Breast epithelium (tissue), 4 donors: ENCODE results near the gene TUBA1C. TPM values are rescaled to one million over a fixed set of nuclear protein-coding genes. Genes with fewer than 3 reads are reported as not detected.
"Not testable (repeated sequence)": the region's sequence is repeated elsewhere in the genome, so short reads cannot be mapped to it uniquely, and the experiment has no call there.

Experiments used
- DNase-seq, 2 donors: peaks; one replicate each; pipeline ENCODE4 v3.0.0-alpha.2; 2019; ENCODE audit warnings: low spot score in 2 of 2
- H3K27ac ChIP-seq, 2 donors: fragments of 200-600 bp; sonication (generic) in 1 of 2; one replicate each; pipeline ENCODE4 v1.5.1; 2016 to 2019; ENCODE audit warnings: mild to moderate bottlenecking in 1 of 2
- H3K27me3 ChIP-seq, 2 donors: fragments of 200-600 bp; sonication (generic) in 1 of 2; one replicate each; pipeline versions ENCODE4 v1.5.1 to v1.6.0; 2017 to 2019; ENCODE audit warnings: control low read depth in 1 of 2, mild to moderate bottlenecking in 1 of 2
- H3K36me3 ChIP-seq: fragments of 200-600 bp; one replicate; pipeline ENCODE4 v1.5.1; 2019
- H3K4me1 ChIP-seq, 2 donors: fragments of 200-600 bp; sonication (generic); one replicate each; pipeline ENCODE4 v1.5.1; 2016 to 2019; ENCODE audit warnings: control low read depth in 1 of 2
- H3K4me3 ChIP-seq, 3 donors: fragments of 200-600 bp; sonication (generic); 1 replicate in 2 of 3; 2 replicates in 1 of 3; pipeline ENCODE4 v1.5.1; 2016 to 2019; ENCODE audit warnings: mild to moderate bottlenecking in 3 of 3, moderate library complexity in 2 of 3
- H3K9me3 ChIP-seq, 2 donors: fragments of 200-600 bp; sonication (generic) in 1 of 2; one replicate each; pipeline ENCODE4 v1.5.1; 2016 to 2019; ENCODE audit warnings: control low read depth in 1 of 2
- CTCF ChIP-seq, 3 donors: fragments of 450-650 bp; IDR thresholded peaks; one replicate each; pipeline ENCODE4 v1.5.1; 2016 to 2017; ENCODE audit warnings: antibody characterized with exemption in 3 of 3, mild to moderate bottlenecking in 3 of 3, moderate library complexity in 3 of 3
- POLR2A ChIP-seq: fragments of 450-650 bp; IDR thresholded peaks from one replicate; pipeline ENCODE4 v1.6.1; 2016; ENCODE audit warnings: antibody characterized with exemption, mild to moderate bottlenecking, moderate library complexity
- POLR2AphosphoS5 ChIP-seq, 3 donors: sonication (generic); formaldehyde crosslinking; IDR thresholded peaks; one replicate each; pipeline ENCODE4 v1.6.1; 2017; ENCODE audit warnings: antibody characterized with exemption in 3 of 3
- intact Hi-C: fragments of 100-400 bp; cut with DNase I; formaldehyde crosslinking; loops from one replicate; pipeline ENCODE4 v1.15.1; 2023; ENCODE audit warnings: low total_unique reads
- total RNA-seq, 3 donors: library from RNA; depleted of rRNA; stranded (reverse); fragments of >200 nt; gene quantifications; one replicate each; pipeline ENCODE4 v1.1.0, GENCODE V29; 2016

Gene TUBA1C
- total RNA-seq, 3 donors from 2014 or later, result 91.9 to 123 (median 97.3) TPM

- no peaks in the 10 kb centered on the region for H3K4me1 ChIP-seq
- no peak for DNase-seq
- no peak overlapping the region for H3K27ac ChIP-seq
- H3K4me3 ChIP-seq, result no peak overlapping the region
- H3K27me3 ChIP-seq, result no peaks in the 10 kb centered on the region
- no peaks in the 10 kb centered on the region for H3K36me3 ChIP-seq
- H3K9me3 ChIP-seq, result no peaks in the 10 kb centered on the region
- TF ChIP-seq POLR2A (no peak), CTCF (IDR thresholded peaks at IDR 0.05) (no peak), POLR2AphosphoS5 (IDR thresholded peaks at IDR 0.05) (no peak)
- intact Hi-C loops, result no loop called here
Measured at GRCh38 chr12:49255857-49256637, 8.8 kb upstream of the TUBA1C start.

- H3K27ac ChIP-seq, intact Hi-C loops, H3K9me3 ChIP-seq, H3K4me1 ChIP-seq, H3K4me3 ChIP-seq, DNase-seq, H3K36me3 ChIP-seq, H3K27me3 ChIP-seq: not testable (repeated sequence)
Measured at GRCh38 chr12:49257508-49258184, 7.2 kb upstream of the TUBA1C start.

GRCh38 chr12:49259452-49259851 is 5.4 kb upstream of the TUBA1C start:
- TF ChIP-seq POLR2A, result no peak
- TF ChIP-seq POLR2AphosphoS5 (IDR thresholded peaks at IDR 0.05), result no peak
- TF ChIP-seq CTCF (IDR thresholded peaks at IDR 0.05), result no peak
- Histone ChIP-seq H3K27me3 (no peaks in the 10 kb centered on the region), H3K27ac (no peak overlapping the region), H3K36me3 (no peaks in the 10 kb centered on the region), H3K9me3 (no peaks in the 10 kb centered on the region), H3K4me3 (no peak overlapping the region), H3K4me1 (no peaks in the 10 kb centered on the region)
- DNase-seq, result no peak
- intact Hi-C loops, result no loop called here

- intact Hi-C loops, result no loop called here
- H3K27me3 ChIP-seq, result no peaks in the 10 kb centered on the region
- TF ChIP-seq POLR2A, result no peak
- no peak for DNase-seq
- no peak overlapping the region for H3K4me3 ChIP-seq
- no peaks in the 10 kb centered on the region for H3K4me1 ChIP-seq
- no peaks in the 10 kb centered on the region for H3K9me3 ChIP-seq
- no peaks in the 10 kb centered on the region for H3K36me3 ChIP-seq
- no peak overlapping the region for H3K27ac ChIP-seq
Measured at GRCh38 chr12:49260166-49260565, 4.7 kb upstream of the TUBA1C start.

GRCh38 chr12:49260571-49261363 is 4.1 kb upstream of the TUBA1C start:
- H3K36me3 ChIP-seq, result no peaks in the 10 kb centered on the region
- no peak overlapping the region for H3K27ac ChIP-seq
- no peaks in the 10 kb centered on the region for H3K27me3 ChIP-seq
- no peak for DNase-seq
- intact Hi-C loops, result no loop called here
- no peaks in the 10 kb centered on the region for H3K4me1 ChIP-seq
- no peak overlapping the region for H3K4me3 ChIP-seq
- TF ChIP-seq CTCF (IDR thresholded peaks at IDR 0.05), result no peak
- TF ChIP-seq POLR2A, result no peak
- no peak for TF ChIP-seq POLR2AphosphoS5 (IDR thresholded peaks at IDR 0.05)
- no peaks in the 10 kb centered on the region for H3K9me3 ChIP-seq

GRCh38 chr12:49261721-49262120 is 3.2 kb upstream of the TUBA1C start:
- Histone ChIP-seq H3K27ac (no peak overlapping the region), H3K9me3 (no peaks in the 10 kb centered on the region), H3K4me3 (no peak overlapping the region), H3K27me3 (no peaks in the 10 kb centered on the region), H3K36me3 (no peaks in the 10 kb centered on the region), H3K4me1 (no peaks in the 10 kb centered on the region)
- no peak for DNase-seq
- no peak for TF ChIP-seq CTCF (IDR thresholded peaks at IDR 0.05)
- TF ChIP-seq POLR2AphosphoS5 (IDR thresholded peaks at IDR 0.05), result no peak
- no peak for TF ChIP-seq POLR2A
- intact Hi-C loops, result no loop called here
